HG03066 (cell line): ENCODE data around the gene PACSIN2.

Experiments used
- ATAC-seq: cut with Tn5 transposase; IDR thresholded peaks from one replicate; pipeline ENCODE4 v1.9.1; 2021; ENCODE audit warnings: low read depth; ENCODE audit not compliant: unreplicated experiment

Gene PACSIN2

DNA sequence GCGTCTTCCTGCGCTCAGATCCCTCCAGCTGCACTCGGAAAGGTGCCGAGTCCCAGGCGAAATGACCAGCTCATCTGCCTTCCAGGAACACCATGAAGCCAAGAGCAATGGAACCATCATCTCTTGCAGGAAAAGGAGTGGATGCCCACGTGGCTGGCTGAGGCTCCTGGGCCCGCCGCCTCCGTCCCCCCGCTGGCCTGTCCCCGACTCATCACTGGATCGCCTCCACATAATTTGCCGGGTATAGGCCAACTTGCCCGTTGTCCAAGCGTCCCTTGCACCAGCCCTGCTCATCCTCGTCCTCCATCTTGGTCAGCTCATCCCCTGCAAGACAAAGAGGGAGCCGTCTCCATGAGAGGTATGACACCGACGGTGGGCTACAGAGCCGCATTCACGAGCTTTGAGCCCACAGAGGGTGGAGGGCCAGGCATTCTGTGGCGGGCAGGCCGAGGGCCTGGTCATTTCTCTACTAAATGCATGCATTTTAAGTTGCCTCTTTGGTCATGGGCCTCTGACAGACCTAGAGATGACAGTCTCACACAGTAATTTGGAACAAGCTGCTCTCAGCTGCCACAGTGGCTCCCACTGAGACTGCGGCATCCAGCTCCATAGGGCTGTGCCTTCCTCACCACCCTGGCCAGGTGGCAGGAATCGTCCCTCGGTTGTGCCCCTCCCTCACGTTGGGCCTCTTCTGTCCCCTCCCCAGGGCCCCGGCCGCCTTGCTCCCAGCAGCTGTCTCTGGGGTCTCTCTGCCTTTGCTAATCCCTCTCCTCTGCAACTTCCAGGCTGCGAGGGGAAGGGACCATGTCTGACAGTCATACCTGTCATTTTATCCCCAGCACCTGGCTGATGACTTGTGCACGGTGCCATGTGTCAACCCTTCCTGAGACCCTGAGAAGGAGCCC is 143.6 kb downstream of the PACSIN2 start:
- no peak for ATAC-seq

DNA sequence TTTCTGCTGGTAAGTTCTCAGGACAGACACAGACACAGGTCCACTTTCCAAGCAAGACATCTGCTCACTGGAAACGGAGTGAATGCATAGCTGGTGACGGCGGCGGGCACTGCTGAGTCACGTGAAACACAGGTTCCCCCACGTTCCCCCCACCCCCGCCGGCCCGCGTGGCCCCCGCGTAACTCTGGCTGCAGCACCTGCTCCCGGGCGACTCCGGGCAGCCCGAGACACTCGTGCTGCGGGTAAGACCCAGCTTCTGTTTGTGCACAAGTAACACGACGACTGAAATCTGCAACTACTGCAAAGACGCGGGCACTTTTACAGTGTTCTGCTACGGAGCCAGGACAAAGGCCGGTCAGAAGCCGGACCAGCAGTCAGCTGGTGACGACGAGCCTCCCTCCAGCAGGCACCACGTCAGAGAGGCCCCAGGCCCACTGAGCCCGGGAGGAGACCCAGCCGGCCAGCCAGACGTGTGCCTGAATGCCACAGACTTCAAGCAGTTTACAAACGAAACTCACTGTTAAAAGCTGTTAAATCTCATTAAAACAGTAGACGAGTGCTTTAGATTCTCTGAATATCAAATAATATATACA is 145.0 kb downstream of the PACSIN2 start:
- no peak for ATAC-seq

DNA sequence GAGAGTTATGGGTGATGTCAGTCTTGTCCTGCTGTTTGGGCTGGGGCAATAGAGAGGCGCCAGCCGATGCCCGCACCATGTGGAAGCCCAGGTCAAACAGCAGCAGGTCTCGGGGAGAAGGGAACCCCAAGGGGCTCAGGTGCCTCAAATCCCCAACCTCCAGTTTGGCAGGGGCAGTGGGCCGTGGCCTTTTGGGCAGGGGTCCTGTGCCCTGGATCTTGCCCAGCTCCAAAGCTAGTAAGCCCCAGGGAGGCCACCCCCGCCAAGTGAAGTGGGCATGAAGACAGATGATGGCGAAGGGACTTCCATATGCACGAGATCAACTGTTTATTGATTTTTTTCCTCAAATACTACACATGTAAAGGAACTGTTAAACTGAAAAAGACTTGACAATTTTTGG is 145.5 kb downstream of the PACSIN2 start:
- ATAC-seq, result no peak

DNA sequence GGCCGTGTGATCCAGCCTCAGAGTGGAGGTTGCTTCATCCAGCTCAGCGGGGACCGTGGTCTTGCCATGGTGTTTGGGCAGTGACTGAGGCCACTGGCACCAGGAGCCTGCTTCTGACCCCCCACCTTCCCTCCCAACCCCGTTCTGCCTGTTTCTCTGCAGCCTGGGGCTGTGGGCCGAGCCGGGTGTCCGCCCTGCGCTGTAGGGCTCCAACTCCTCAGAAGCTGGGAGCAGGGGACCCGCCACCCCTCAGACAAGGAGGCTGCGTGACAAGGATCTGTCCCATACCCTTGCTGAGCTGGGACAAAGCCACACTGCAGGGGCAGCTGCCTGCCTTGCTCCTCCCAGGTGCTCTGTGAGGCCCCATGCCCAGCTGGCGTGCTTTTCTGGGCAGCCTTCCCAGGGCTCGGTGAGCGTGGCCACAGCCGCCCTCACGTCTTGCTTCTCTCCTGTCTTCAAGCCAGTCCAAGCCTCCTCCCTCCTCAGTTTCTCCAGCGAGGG is 146.1 kb downstream of the PACSIN2 start:
- no peak for ATAC-seq

DNA sequence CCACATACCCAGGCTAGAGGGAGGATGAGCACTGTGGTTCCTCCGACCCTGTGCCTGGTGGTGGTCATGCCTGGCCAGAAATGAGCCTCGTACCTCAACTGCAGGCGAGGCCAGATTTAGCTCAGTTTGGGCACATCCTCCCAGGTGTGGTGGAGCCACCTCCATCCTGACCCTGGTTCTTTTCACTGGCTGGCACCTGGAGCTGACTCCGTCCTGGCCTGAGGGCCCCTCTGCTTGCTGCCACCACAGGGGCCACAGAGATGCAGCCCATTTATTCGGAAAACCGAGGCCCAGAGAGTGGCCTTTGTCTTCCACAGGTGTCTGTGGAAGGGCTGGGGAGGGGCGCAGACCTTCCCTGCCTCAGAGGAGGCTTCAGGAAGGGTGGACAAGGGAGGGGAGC is 148.8 kb downstream of the PACSIN2 start:
- no peak for ATAC-seq

DNA sequence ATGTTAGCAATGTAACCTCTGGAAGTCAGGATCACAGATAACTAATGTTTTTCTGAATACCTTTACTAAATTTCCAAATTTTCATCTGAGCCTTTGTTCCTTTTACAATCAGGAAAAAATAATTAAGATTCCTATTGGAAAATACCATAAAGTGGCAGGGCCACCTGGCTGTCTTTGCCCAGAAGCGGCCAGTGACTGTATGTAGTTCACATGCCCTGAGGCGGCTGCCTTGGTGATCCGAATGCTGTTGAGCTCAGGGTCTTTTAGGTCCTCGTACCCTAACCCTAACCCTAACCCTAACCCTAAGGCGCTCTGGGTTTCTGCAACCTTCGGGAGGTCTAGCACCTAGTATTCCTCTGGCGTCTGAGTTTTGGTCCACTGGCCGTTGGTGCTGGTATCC is 149.4 kb downstream of the PACSIN2 start:
- ATAC-seq, result no peak

DNA sequence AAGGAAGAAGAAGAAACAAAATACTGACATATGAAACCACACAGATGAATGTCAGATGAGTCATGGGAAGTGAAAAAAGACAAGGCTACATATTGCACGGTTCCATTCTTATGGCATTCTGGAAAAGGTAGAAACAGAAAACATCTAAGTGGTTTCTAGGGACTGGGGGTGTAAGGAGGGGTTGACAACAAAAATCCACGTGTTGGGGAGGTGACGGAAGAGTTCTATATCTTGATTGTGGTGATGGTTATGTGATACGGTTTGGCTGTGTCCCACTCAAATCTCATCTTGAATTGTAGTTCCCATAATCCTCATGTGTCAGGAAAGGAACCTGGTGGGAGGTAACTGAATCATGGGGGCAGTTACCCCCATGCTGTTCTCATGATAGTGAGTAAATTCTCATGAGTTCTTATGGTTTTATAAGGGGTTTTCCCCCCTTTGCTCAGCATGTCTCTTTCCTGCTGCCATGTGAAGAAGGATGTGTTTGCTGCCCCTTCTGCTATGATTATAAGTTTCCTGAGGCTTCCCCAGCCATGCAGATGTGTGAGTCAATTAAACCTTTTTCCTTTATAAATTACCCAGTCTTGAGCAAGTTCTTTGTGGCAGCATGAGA is 151.5 kb downstream of the PACSIN2 start:
- no peak for ATAC-seq

DNA sequence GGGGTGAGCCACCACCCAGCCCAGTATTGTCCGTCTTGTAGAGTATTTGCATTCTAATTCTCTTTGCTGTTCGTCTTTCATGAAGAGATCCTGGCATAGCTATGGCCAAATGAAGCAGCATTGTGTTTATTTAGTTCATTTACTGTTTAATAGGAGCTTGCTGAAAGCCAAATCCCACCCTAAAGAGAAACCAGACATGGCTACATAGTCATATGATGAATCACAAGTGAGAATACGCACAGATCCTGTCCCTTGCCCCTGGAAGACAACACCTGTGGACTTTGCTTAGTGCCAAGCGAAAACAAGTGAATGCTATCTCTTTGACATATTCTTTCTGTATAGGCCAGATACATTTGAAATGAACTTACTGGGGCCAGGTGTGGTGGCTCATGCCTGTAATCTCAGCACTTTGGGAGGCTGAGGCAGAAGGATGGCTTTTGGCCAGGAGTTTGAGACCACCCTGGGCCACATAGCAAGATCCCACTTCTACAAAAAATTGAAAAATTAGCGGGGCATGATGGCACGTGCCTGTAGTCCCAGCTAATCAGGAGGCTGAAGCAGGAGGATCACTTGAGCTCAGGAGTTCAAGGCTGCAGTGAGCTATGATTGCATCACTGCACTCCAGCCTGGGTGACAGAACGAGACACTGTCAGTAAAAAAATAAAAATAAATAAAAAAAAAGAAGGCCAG is 152.8 kb downstream of the PACSIN2 start:
- ATAC-seq, result no peak

DNA sequence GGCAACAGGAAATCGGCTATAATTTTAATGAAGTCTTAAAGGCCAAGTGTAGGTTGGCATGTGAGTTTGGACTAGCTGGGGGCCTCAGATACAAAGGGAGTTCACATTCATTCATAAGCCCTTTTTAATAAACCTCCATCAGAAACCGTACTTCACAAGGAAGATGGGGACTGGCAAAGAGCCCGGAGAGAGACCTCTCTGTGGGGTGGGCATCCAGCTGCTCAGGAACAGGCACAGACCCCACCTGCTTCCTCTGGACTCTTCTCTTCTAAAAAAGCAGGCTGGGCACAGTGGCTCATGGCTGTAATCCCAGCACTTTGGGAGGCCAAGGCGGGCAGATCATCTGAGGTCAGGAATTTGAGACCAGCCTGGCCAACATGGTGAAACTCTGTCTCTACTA is 154.0 kb downstream of the PACSIN2 start:
- ATAC-seq, result no peak

DNA sequence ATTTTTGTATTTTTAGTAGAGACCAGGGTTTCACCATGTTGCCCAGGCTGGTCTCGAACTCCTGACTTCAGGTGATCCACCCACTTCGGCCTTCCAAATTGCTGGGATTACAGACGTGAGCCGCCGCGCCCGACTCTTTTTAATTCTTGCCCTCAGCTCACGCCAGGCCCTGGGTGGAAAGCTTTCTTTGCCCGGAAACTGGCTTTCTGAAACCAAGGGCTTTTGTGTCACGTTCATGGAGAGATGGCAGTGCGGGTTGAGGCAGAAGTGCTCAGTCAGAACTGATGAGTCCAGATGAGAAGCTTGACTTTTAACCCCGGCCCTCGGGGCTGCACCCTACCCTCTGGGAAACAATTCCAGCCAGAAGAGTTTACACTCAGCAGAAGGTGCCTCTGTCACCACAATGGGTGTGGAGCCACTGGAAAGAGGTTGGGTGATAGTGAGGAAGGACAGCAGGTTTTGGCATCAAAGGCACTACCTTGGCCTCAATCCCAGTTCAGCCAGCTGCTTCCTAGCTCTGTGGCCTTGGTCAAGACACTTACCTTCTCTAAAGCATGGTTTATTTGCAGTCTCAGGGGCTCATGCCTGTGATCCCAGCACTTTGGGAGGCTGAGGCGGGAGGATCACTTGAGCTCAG is 157.0 kb downstream of the PACSIN2 start:
- ATAC-seq, result no peak

DNA sequence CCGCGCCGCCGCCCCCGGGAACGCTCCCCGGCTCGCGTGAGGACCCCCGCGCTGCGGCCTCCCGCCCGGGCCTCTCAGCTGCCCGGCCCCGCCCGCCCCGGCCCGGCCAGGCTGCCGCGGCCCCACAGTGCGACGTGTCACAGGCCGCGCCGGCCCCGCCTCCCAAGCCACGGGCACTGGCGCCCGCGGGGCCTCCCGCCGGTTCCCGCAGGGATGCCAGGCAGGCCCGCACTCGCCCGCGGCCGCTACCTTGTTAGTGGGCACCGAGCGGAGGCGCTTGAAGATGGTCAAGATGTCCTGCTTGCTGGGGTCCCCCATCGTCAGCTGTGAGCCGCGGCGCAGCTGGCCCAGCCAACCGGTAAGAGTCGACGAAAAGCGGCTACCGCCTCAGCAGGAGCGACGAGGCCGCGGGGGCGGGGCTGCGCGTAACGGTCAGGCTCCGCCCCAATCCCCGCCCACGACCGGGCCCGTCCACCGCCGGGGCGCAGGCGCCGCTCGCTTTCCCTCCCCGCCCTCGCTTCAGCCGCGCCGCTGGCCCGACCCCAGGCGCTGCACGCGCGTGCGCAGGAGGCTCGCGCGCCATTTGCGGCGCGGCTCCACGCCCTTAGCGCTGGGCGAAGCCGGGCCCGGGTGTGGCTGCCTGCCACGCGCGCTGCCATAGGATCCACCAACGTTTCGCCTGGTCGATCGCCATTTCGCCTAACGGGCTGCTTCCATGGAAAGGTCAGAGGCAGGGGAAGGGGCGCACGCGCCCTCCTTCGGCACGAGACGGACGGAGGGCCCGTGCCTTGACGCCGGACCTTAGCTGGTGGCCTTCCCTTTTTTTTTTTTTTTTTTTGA is 157.9 kb downstream of the PACSIN2 start, which contains the start of gene ARFGAP3:
Gene ARFGAP3, minus strand, starts transcription at position 409 of the 840 bp plus-strand sequence. Its CDS starts 91 bp downstream, at position 318.
- ATAC-seq, result peak; percentile 69

DNA sequence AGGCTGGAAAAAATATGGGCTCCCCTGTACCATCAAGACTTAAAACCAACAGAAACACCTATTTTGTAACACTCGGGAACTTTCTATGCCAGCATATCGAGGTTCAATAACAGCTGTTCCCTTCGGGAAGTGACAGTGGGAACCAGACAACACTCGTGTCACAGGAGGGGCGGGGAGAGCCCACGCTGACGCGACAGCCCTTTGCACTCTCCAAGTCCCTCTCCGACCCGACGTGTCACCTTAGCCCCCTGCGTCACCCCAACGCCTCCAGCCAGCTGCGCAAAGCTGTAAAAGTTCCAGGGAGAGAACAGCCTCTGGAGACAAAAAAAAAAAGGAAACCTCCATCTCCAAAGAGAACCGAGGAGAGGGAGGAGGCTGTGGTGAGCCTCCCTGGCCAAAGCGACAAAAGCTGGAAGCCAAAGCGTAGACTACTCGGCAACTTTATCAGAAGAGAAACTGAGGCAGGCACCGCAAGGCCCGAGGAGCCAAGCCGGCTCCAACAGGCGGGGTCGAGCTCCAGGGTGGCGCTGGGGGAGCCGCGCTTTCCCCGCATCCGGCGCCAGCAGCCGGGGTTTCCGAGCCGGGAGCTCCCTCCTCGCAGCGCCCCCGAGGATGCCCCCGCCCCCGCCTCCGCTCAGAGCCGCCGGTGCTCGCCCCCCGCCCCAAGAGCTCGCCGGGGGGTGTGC is 158.6 kb downstream of the PACSIN2 start:
- peak; percentile 22 for ATAC-seq

DNA sequence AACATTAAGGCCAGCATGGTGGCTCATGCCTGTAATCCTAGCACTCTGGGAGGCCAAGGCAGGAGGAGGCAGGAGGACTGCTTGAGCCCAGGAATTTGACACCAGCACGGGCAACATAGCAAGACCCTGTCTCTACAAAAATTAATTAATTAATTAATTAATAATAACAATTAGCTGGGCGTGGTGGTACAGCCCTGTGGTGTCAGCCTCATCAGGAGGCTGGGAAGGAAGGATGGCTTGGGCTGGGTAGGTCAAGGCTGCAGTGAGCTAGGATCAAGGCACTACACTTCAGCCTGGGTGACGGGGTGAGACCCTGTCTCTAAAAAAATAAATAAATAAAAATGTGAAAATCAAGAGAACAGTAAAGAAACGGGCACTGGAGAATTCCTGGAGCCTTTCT is 159.2 kb downstream of the PACSIN2 start:
- ATAC-seq, result no peak

DNA sequence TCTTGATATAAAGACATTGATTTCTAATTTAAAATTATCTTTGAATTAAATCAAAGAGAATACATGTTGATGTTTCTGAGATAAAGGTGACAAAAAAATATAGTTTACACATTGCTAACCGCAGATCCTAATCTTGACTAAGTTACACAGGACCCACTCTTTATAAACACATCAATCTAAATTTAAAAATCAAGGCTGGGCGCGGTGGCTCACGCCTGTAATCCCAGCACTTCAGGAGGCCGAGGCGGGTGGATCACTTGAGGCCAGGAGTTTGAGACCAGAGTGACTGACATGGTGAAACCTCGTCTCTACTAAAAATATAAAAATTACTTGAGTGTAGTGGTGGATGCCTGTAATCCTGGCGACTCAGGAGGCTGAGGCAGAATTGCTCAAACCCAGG is 159.7 kb downstream of the PACSIN2 start:
- no peak for ATAC-seq

DNA sequence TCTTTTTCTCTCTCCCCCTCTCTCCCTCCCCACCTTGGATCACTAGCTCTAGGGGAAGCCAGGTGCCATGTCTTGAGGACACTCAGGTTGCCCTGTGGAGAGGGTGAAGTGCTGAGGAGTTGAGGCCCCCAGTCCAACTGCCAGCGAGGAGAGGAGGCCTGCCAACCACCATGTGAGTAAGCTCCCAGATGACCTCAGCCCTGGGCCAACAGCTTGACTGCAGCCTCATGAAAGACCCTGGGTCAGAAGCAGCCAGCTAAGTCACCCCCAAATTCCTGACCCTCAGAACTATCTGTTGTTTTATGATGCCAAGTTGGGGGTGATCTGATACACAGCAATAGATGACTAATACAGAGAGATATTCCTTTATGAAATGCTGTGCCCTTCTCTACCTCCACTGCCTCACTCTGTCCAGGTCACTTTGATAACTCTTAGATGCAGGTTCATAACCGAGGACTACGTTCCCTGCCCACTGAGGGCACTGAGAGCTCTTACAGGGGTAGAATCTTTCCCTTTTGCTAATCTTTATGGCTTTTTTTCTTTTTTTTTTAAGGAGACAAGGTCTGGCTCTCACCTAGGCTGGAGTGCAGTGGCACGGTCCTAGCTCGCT is 165.9 kb downstream of the PACSIN2 start:
- no peak for ATAC-seq

DNA sequence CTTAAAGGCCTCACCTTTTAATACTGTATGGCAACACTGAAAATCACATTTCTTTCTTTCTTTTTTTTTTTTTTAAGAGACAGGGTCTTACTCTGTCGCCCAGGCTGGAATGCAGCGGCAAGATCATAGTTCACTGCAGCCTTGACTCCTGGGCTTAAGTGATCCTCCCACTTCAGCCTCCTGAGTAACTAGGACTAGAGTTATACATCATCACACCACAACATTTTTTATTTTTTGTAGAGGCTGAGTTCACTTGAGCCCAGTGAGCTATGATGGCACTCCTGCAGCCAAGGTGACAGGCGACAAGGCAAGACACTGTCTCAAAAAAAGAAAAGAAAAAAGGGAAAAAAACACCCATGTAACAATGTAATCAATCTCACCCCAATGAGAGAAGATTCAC is 167.8 kb downstream of the PACSIN2 start:
- ATAC-seq, result no peak

DNA sequence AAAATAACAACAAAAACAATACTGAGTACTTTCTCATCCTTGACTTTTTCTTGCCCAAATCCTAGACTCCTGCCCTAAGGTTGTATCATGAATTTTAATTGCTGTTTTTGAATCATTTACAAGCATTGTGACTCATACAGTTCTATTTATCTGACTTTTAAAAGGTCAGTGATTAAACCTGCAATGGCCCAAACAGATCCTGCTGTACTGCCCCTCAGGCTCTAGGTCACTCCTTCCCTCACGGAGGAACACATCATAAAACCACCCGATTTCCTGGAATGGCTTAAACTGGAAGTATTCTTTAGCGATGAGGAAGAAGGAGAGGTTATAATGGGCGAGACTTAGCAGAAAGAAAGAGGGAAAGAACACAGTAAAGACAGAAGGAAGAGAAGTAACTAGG is 170.2 kb downstream of the PACSIN2 start:
- no peak for ATAC-seq

DNA sequence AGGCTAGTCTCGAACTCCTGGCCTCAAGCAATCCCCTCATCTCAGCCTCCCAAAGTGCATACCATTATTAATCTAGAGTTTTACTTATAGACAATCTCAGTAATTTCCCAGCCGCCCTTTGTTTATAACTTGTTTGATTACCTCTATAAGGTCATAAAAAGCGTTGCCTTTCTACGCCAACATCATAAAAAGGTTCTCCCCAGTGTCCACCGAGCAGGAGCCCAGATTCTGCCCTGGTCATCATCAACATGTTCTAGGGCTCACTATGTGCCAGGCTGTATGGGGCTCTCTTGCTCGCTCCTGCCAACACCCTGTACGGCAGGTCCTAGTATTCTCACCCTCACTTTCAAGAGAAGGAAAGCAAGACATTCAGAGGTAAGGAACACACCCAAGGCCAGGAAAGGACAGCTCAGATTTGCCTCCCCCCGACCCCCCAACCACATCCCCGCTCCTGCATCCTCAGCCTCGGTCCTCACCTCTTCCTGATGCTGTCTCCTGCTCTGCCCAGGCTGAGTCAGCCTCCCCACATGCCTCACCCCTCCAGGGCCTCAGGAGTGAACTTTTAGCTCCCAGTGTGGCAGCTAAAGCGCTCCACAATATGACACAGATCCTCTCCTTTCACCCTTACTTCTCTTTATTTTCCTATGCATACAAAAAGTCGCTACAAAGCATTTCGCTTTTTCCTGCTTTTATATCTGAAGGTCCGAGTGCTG is 172.1 kb downstream of the PACSIN2 start:
- ATAC-seq, result no peak
